Fibroblast of lung (primary cell): ENCODE results near the gene HTATIP2.

Experiments used
- EZH2 ChIP-seq: IDR thresholded peaks from 2 replicates; pipeline ENCODE4 v1.5.1; 2012; ENCODE audit warnings: low read length, control low read depth, mild to moderate bottlenecking; ENCODE audit errors: missing control alignments
- TF ChIP-seq, protein P1 (sequence below), 2 donors: IDR thresholded peaks in 1 of 2; conservative IDR thresholded peaks in 1 of 2; 1 replicate in 1 of 2; 2 replicates in 1 of 2; pipeline ENCODE4 v1.5.1; 2011 to 2012; ENCODE audit warnings: low read length in 2 of 2, control low read depth in 1 of 2, inconsistent platforms in 1 of 2, low read depth in 1 of 2, mild to moderate bottlenecking in 1 of 2

DNA sequence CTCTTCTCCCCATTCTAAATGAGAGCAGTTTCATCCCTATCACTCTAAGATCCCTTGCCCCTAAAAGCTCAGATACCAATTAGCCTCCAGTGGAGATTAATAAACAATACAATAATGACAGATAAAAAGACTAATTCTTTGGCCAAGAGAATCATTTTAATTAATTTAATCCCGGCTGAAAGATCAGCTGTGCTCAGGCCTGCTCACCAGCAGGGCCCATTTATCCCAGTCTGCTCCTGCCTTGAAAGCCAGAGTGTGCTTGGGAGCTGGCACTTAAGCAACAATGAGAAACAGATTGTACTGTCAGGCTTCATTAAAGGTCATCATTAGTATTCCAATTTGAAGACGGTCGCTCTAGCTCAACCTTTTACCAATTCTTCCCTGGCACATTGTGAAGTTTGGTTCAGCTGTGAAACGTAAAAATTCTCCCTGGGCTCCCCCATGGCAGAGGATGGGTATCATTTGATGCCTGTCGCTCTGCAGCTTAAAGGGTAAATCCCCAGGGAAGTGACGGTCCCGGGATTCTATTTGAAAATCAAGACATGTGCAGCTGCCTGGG is 36.1 kb upstream of the HTATIP2 start:
- TF ChIP-seq, protein P1, sequence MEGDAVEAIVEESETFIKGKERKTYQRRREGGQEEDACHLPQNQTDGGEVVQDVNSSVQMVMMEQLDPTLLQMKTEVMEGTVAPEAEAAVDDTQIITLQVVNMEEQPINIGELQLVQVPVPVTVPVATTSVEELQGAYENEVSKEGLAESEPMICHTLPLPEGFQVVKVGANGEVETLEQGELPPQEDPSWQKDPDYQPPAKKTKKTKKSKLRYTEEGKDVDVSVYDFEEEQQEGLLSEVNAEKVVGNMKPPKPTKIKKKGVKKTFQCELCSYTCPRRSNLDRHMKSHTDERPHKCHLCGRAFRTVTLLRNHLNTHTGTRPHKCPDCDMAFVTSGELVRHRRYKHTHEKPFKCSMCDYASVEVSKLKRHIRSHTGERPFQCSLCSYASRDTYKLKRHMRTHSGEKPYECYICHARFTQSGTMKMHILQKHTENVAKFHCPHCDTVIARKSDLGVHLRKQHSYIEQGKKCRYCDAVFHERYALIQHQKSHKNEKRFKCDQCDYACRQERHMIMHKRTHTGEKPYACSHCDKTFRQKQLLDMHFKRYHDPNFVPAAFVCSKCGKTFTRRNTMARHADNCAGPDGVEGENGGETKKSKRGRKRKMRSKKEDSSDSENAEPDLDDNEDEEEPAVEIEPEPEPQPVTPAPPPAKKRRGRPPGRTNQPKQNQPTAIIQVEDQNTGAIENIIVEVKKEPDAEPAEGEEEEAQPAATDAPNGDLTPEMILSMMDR (conservative IDR thresholded peaks at IDR 0.05 in 1 of 2, IDR thresholded peaks at IDR 0.05 in 1 of 2; ENCODE audit: low read depth in 1 of 2, low read length in 2 of 2): no peak
- TF ChIP-seq EZH2: no peak
